Colonic mucosa (tissue), 4 donors: ENCODE data around the gene PSAP. TPM values are rescaled to one million over a fixed set of nuclear protein-coding genes. Genes with fewer than 3 reads are reported as not detected.
"Not testable (repeated sequence)": the region's sequence is repeated elsewhere in the genome, so short reads cannot be mapped to it uniquely, and the experiment has no call there.

ENCODE experiments used
- DNase-seq: peaks from one replicate; pipeline ENCODE4 v3.0.0-alpha.2; 2020
- H3K27ac ChIP-seq: fragments of 200-600 bp; one replicate; pipeline ENCODE4 v1.8.0; 2021
- H3K27me3 ChIP-seq: fragments of 200-600 bp; one replicate; pipeline ENCODE4 v1.8.0; 2021
- H3K36me3 ChIP-seq: fragments of 200-600 bp; one replicate; pipeline ENCODE4 v1.8.0; 2021
- H3K4me1 ChIP-seq: fragments of 200-600 bp; one replicate; pipeline ENCODE4 v1.8.0; 2021; ENCODE audit warnings: mild to moderate bottlenecking
- H3K4me3 ChIP-seq: fragments of 200-600 bp; one replicate; pipeline ENCODE4 v1.8.0; 2021
- H3K9ac ChIP-seq, 2 donors: one replicate each; pipeline ENCODE4 v1.7.0; 2013; ENCODE audit warnings: control low read depth in 2 of 2, low read depth in 2 of 2, low read length in 2 of 2
- H3K9me3 ChIP-seq: fragments of 200-600 bp; one replicate; pipeline ENCODE4 v1.8.0; 2021
- CTCF ChIP-seq: fragments of 200-600 bp; IDR thresholded peaks from one replicate; pipeline ENCODE4 v1.8.0; 2022; ENCODE audit warnings: antibody characterized with exemption, mild to moderate bottlenecking
- intact Hi-C: fragments of 100-400 bp; cut with DNase I; formaldehyde crosslinking; loops from one replicate; pipeline ENCODE4 v1.14.1; 2022
- total RNA-seq, 2 donors: library from RNA; stranded (reverse); fragmentation: NEBNext Ultra II Directional in 1 of 2; extraction: Animal tissue kit (Norgen Biotek cat#: 25700) in 1 of 2; gene quantifications; one replicate each; pipeline ENCODE4 v1.2.1, GENCODE V29; 2021
- donor health status: healthy.
- donor health status: DM: no; HTN: no; CAD: no.
- donor health status: DM: no; HTN: no; CAD: no.

The PSAP gene
- total RNA-seq, 2 donors from 2014 or later, result 363 to 629 TPM

- Histone ChIP-seq H3K9me3 (no peaks in the 10 kb centered on the region), H3K4me1 (no peaks in the 10 kb centered on the region), H3K9ac (no peak overlapping the region), H3K27ac (no peak overlapping the region), H3K36me3 (no peaks in the 10 kb centered on the region), H3K4me3 (no peak overlapping the region), H3K27me3 (no peaks in the 10 kb centered on the region)
- no peak for TF ChIP-seq CTCF
- DNase-seq, result no peak
- intact Hi-C loops, result no loop called here
Observed at GRCh38 chr10:71856619-71857018, 5.6 kb upstream of the PSAP start.

- Histone ChIP-seq H3K4me1 (no peaks in the 10 kb centered on the region), H3K36me3 (no peaks in the 10 kb centered on the region), H3K9me3 (no peaks in the 10 kb centered on the region), H3K27me3 (no peaks in the 10 kb centered on the region), H3K9ac (no peak overlapping the region), H3K4me3 (no peak overlapping the region), H3K27ac (no peak overlapping the region)
- no peak for TF ChIP-seq CTCF
- intact Hi-C loops, result no loop called here
- no peak for DNase-seq
Observed at GRCh38 chr10:71854031-71854430, 3.0 kb upstream of the PSAP start.

GRCh38 chr10:71852355-71852937 is 1.4 kb upstream of the PSAP start:
- intact Hi-C loops, result no loop called here
- DNase-seq, result peak; percentile 45
- H3K27me3 ChIP-seq, result no peaks in the 10 kb centered on the region

GRCh38 chr10:71851465-71852095 is 529 bp upstream of the PSAP start:
- intact Hi-C loops, H3K36me3 ChIP-seq, H3K9ac ChIP-seq, H3K27me3 ChIP-seq, DNase-seq, H3K9me3 ChIP-seq, H3K4me1 ChIP-seq: not testable (repeated sequence)
- peak overlapping the region; percentile 91 for H3K27ac ChIP-seq
- peak overlapping the region; percentile 100 for H3K4me3 ChIP-seq

More at GRCh38 chr10:71852355-71852937, 1.4 kb upstream of the PSAP start:
- Histone ChIP-seq H3K36me3 (no peaks in the 10 kb centered on the region), H3K9ac (no peak overlapping the region), H3K4me3 (no peak overlapping the region), H3K9me3 (no peaks in the 10 kb centered on the region), H3K4me1 (no peaks in the 10 kb centered on the region), H3K27ac (no peak overlapping the region)
- no peak for TF ChIP-seq CTCF

- H3K36me3 ChIP-seq, result no peaks in the 10 kb centered on the region
- H3K4me3 ChIP-seq, result peak overlapping the region; percentile 100
- intact Hi-C loops, result no loop called here
- no peak for TF ChIP-seq CTCF
- no peaks in the 10 kb centered on the region for H3K4me1 ChIP-seq
- peak overlapping the region; percentile 93 to 94 for H3K9ac ChIP-seq
- peak; percentile 35 for DNase-seq
- no peaks in the 10 kb centered on the region for H3K9me3 ChIP-seq
- peak overlapping the region; percentile 91 for H3K27ac ChIP-seq
- no peaks in the 10 kb centered on the region for H3K27me3 ChIP-seq
Observed at GRCh38 chr10:71850021-71850742, 869 bp downstream of the PSAP start.
